Adrenal gland (tissue), 5 donors: ENCODE results near the gene APOLD1.

ENCODE experiments used
- CTCF ChIP-seq, 6 experiments: fragments of 450-650 bp in 4 of 6; fragments of 200-600 bp in 2 of 6; sonication (generic) in 1 of 6; IDR thresholded peaks; 1 replicate in 5 of 6; 2 replicates in 1 of 6; pipeline versions ENCODE4 v1.5.1 to v1.8.0; 2016 to 2021; ENCODE audit warnings: antibody characterized with exemption in 6 of 6, mild to moderate bottlenecking in 2 of 6, moderate library complexity in 1 of 6
- POLR2A ChIP-seq, 2 donors: fragments of 450-650 bp; IDR thresholded peaks; one replicate each; pipeline ENCODE4 v1.6.1; 2017; ENCODE audit warnings: antibody characterized with exemption in 2 of 2, mild to moderate bottlenecking in 2 of 2, moderate library complexity in 1 of 2
- donor health status: DM: no; HTN: no; CAD: no.

GRCh38 chr12:12803186-12803585 lies 17.7 kb downstream of the APOLD1 start:
- TF ChIP-seq POLR2A (IDR thresholded peaks at IDR 0.05) (no peak), CTCF (IDR thresholded peaks at IDR 0.05) (no peak)
